H1 (cell line): ENCODE data around the gene IL12B.

Experiments used
- CHD1 ChIP-seq: IDR thresholded peaks from 2 replicates; pipeline ENCODE4 v1.6.1; 2012; ENCODE audit warnings: low read depth, low read length, improper control_type of control experiment
- CHD2 ChIP-seq: IDR thresholded peaks from 2 replicates; pipeline ENCODE4 v1.6.1; 2012; ENCODE audit warnings: low read length, improper control_type of control experiment
- CTCF ChIP-seq, 3 experiments: IDR thresholded peaks; 1 replicate in 2 of 3; 2 replicates in 1 of 3; pipeline versions ENCODE4 v1.5.1 to v1.6.1; 2011; ENCODE audit warnings: low read length in 3 of 3, mild to moderate bottlenecking in 3 of 3, inconsistent platforms in 2 of 3, low read depth in 1 of 3, moderate library complexity in 1 of 3; ENCODE audit not compliant: insufficient read depth in 1 of 3; ENCODE audit errors: control extremely low read depth in 1 of 3
- EZH2 ChIP-seq: fragments of 200-600 bp; sonication (generic); IDR thresholded peaks from 2 replicates; pipeline ENCODE4 v1.7.1; 2012; ENCODE audit warnings: low read depth, mild to moderate bottlenecking, moderate library complexity, low read length, inconsistent platforms; ENCODE audit not compliant: severe bottlenecking
- GABPA ChIP-seq: IDR thresholded peaks from 2 replicates; pipeline ENCODE4 v1.6.1; 2011; ENCODE audit warnings: mild to moderate bottlenecking, low read length, moderate library complexity, borderline replicate concordance; ENCODE audit not compliant: insufficient read depth
- POLR2A ChIP-seq, 2 experiments: IDR thresholded peaks; 1 replicate in 1 of 2; 2 replicates in 1 of 2; pipeline ENCODE4 v1.6.1; 2011; ENCODE audit warnings: low read depth in 2 of 2, low read length in 2 of 2, mild to moderate bottlenecking in 2 of 2; ENCODE audit errors: control extremely low read depth in 1 of 2
- RNF2 ChIP-seq: fragments of 200-900, 300-1000 bp; sonication (generic); IDR thresholded peaks from 2 replicates; pipeline ENCODE4 v1.7.1; 2016; ENCODE audit warnings: borderline replicate concordance, low read depth, mild to moderate bottlenecking, antibody characterized with exemption, low read length; ENCODE audit not compliant: poor library complexity, severe bottlenecking; ENCODE audit errors: missing control alignments
- SP2 ChIP-seq: IDR thresholded peaks from 2 replicates; pipeline ENCODE4 v1.6.1; 2012; ENCODE audit warnings: mild to moderate bottlenecking, low read length, inconsistent platforms
- SP4 ChIP-seq: IDR thresholded peaks from 2 replicates; pipeline ENCODE4 v1.6.1; 2012; ENCODE audit warnings: low read length, inconsistent platforms
- SRF ChIP-seq: IDR thresholded peaks from 2 replicates; pipeline ENCODE4 v1.6.1; 2011; ENCODE audit warnings: mild to moderate bottlenecking, low read depth, low read length, moderate library complexity

GRCh38 chr5:159309689-159310433 is 20.4 kb downstream of the IL12B start:
- TF ChIP-seq SP2 (no peak), CTCF (IDR thresholded peaks at IDR 0.05; ENCODE audit: control extremely low read depth in 1 of 3, insufficient read depth in 1 of 3, low read depth in 1 of 3, low read length in 3 of 3) (no peak), SP4 (no peak), CHD2 (no peak), EZH2 (no peak), CHD1 (no peak), RNF2 (no peak), POLR2A (IDR thresholded peaks at IDR 0.05; ENCODE audit: control extremely low read depth in 1 of 2, low read depth in 2 of 2, low read length in 2 of 2) (no peak), SRF (no peak), GABPA (no peak)
